A673 (cell line): ENCODE measurements around the gene FGF11. TPM values are rescaled to one million over a fixed set of nuclear protein-coding genes. Genes with fewer than 3 reads are reported as not detected.
A peak's percentile ranks its signal among the peaks of the same experiment; 100 is the strongest.

ENCODE experiments used
- BruUV-seq: library from RNA; stranded (reverse); fragments of 400-500 nt; replicated peaks from 2 replicates; lab custom pipeline; 2021; lab: Mats Ljungman, UMichigan
- CTCF ChIA-PET: fragments of 300-600 bp; sonication (Branson Sonifier 250); formaldehyde crosslinking; loops from one replicate; lab custom pipeline; 2022; ENCODE audit warnings: antibody characterized with exemption; lab: Charles Lee
- POLR2A ChIA-PET: fragments of 300-600 bp; sonication (Branson Sonifier 250); formaldehyde crosslinking; loops from one replicate; lab custom pipeline; 2022; ENCODE audit warnings: antibody characterized with exemption; ENCODE audit not compliant: low non-redundant PET; lab: Charles Lee
- DNase-seq: peaks from one replicate; pipeline ENCODE4 v3.0.0-alpha.2; 2015; ENCODE audit warnings: low spot score
- H3K27ac ChIP-seq: fragments of 200-600 bp; sonication (generic); 2 replicates; pipeline ENCODE4 v1.5.1; 2016; ENCODE audit warnings: mixed run types, low read depth, mild to moderate bottlenecking, mixed read lengths, antibody characterized with exemption, low read length; ENCODE audit not compliant: poor library complexity, severe bottlenecking
- H3K27me3 ChIP-seq: fragments of 200-600 bp; sonication (generic); replicated peaks from 2 replicates; pipeline ENCODE4 v1.6.1; 2017; ENCODE audit warnings: mixed run types, low read depth, mild to moderate bottlenecking, mixed read lengths, antibody characterized with exemption, low read length; ENCODE audit not compliant: insufficient read depth, poor library complexity
- H3K36me3 ChIP-seq: fragments of 200-600 bp; sonication (generic); 2 replicates; pipeline ENCODE4 v1.6.1; 2016; ENCODE audit warnings: mixed run types, mild to moderate bottlenecking, mixed read lengths, antibody characterized with exemption, low read length; ENCODE audit not compliant: insufficient read depth, poor library complexity, severe bottlenecking
- H3K4me1 ChIP-seq: fragments of 200-600 bp; sonication (generic); 2 replicates; pipeline ENCODE4 v1.6.1; 2017; ENCODE audit warnings: mixed run types, mild to moderate bottlenecking, mixed read lengths, antibody characterized with exemption, low read length; ENCODE audit not compliant: insufficient read depth, poor library complexity, severe bottlenecking
- H3K4me3 ChIP-seq: fragments of 200-600 bp; sonication (generic); 2 replicates; pipeline ENCODE4 v1.5.1; 2016; ENCODE audit warnings: low read depth, mixed run types, mild to moderate bottlenecking, mixed read lengths, low read length; ENCODE audit not compliant: poor library complexity, severe bottlenecking
- H3K9me3 ChIP-seq: fragments of 200-600 bp; sonication (generic); 2 replicates; pipeline ENCODE4 v1.6.1; 2016; ENCODE audit warnings: mixed run types, low read depth, mild to moderate bottlenecking, mixed read lengths, antibody characterized with exemption, low read length; ENCODE audit not compliant: poor library complexity, severe bottlenecking
- CTCF ChIP-seq: fragments of 300-800, 200-600 bp; sonication (generic); conservative IDR thresholded peaks from 2 replicates; pipeline ENCODE4 v1.5.1; 2017; ENCODE audit warnings: low read depth, mild to moderate bottlenecking, antibody characterized with exemption, low read length, moderate library complexity, mixed read lengths
- EZH2 ChIP-seq: fragments of 200-600 bp; sonication (generic); IDR thresholded peaks from 2 replicates; pipeline ENCODE4 v1.6.1; 2017; ENCODE audit warnings: borderline replicate concordance, low read depth, mild to moderate bottlenecking, mixed read lengths, antibody characterized with exemption, low read length; ENCODE audit not compliant: poor library complexity, severe bottlenecking
- intact Hi-C: fragments of 100-400 bp; cut with micrococcal nuclease; formaldehyde crosslinking; loops from one replicate; pipeline ENCODE4 v1.10.0; 2022; ENCODE audit not compliant: unreplicated experiment
- total RNA-seq: library from RNA; stranded (reverse); gene quantifications from 2 replicates; pipeline ENCODE4 v1.2.3, GENCODE V29; 2021

The FGF11 gene
- total RNA-seq, 1 experiment from 2014 or later: 18.2 TPM

- intact Hi-C loops: no loop called here
- TF ChIP-seq CTCF (no peak), EZH2 (no peak)
- Histone ChIP-seq H3K4me3 (no peak overlapping the region), H3K27ac (peak overlapping the region; percentile 51), H3K36me3 (no peaks in the 10 kb centered on the region), H3K4me1 (peaks cover 32% of the 10 kb centered on the region), H3K27me3 (no peaks in the 10 kb centered on the region), H3K9me3 (no peaks in the 10 kb centered on the region)
- BruUV-seq: no TSS peak
- POLR2A ChIA-PET: no interaction called here
- CTCF ChIA-PET: no interaction called here
- no peak for DNase-seq
Measured at GRCh38 chr17:7443499-7444485, 4.5 kb downstream of the FGF11 start.

GRCh38 chr17:7444682-7445618, 5.6 kb downstream of the FGF11 start, which contains the start of gene CHRNB1:
TSS of gene CHRNB1 (plus strand) at chr17:7445061. CDS start at chr17:7445128, 67 bp downstream.
- no peak for TF ChIP-seq CTCF
- Histone ChIP-seq H3K36me3 (no peaks in the 10 kb centered on the region), H3K9me3 (no peaks in the 10 kb centered on the region), H3K27ac (peak within 1 kb of the TSS; percentile 73), H3K27me3 (no peaks in the 10 kb centered on the region), H3K4me1 (peaks cover 29% of the 10 kb centered on the region), H3K4me3 (peak within 1 kb of the TSS; percentile 45)
- DNase-seq: peak; percentile 68
- POLR2A ChIA-PET: no interaction called here
- CTCF ChIA-PET: no interaction called here
- intact Hi-C loops: no loop called here
- no TSS peak for BruUV-seq

DNA sequence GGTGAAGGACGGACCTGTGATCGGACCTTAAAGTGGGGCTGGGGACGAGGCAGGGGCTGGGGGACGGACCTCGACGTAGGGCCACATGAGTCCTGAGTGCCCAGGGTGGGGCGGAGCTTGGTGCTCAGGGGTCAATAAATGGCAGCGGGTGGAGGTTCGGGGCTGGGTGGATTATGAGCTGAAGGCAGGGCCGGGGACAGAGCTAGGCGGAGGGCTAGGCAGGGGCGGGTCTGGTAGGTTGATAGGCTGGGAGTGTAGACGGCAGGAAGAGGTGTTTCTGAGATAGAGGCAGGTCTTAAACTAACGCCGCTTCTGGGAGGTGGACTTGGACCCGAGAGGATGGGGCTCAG, 6.3 kb downstream of the FGF11 start:
- peak overlapping the region; percentile 45 for H3K4me3 ChIP-seq
- peak overlapping the region; percentile 73 for H3K27ac ChIP-seq
- DNase-seq: no peak
- no peaks in the 10 kb centered on the region for H3K27me3 ChIP-seq
- POLR2A ChIA-PET: interaction anchor here (1.0 kb wide), 1 partner anchor 10 kb away, joined by 5 read pairs; the partner anchor contains the start of gene TMEM102
- intact Hi-C loops: no loop called here
- no peaks in the 10 kb centered on the region for H3K9me3 ChIP-seq
- CTCF ChIA-PET: interaction anchor here (0.5 kb wide), 1 partner anchor 42 kb away, joined by 5 read pairs; the partner anchor contains the start of gene TMEM256
- no peak for TF ChIP-seq CTCF
- no peak for TF ChIP-seq EZH2
- no TSS peak for BruUV-seq
- no peaks in the 10 kb centered on the region for H3K36me3 ChIP-seq
- peaks cover 27% of the 10 kb centered on the region for H3K4me1 ChIP-seq
